ENCODE results near the gene LETM1.

- no peak for TF ChIP-seq CTCF (IDR thresholded peaks at IDR 0.05; ENCODE audit: extremely low read depth in 1 of 2, insufficient read depth in 1 of 2, low read depth in 1 of 2, low read length in 2 of 2)
- no peak for TF ChIP-seq EZH2 (IDR thresholded peaks at IDR 0.05; ENCODE audit: borderline replicate concordance, low read depth, low read length, severe bottlenecking)
- TF ChIP-seq POLR2AphosphoS5 (IDR thresholded peaks at IDR 0.05; ENCODE audit: insufficient read depth, low read depth, low read length): no peak
- no peak for TF ChIP-seq POLR2A (IDR thresholded peaks at IDR 0.05; ENCODE audit: low read depth, low read length)
- no peak for TF ChIP-seq MAX (IDR thresholded peaks at IDR 0.05; ENCODE audit: insufficient read depth, insufficient read length)
These were observed 57.9 kb downstream of the LETM1 start for GRCh38 chr4:1797861-1798579.

Measured in endothelial cell of umbilical vein (primary cell).